OCI-LY3 (cell line): ENCODE measurements around the gene FLT1.

ENCODE experiments used
- H2AFZ ChIP-seq: fragments of 200-600, 300-600 bp; shearing (Covaris generic); 2 replicates; pipeline ENCODE4 v1.6.0; 2014; ENCODE audit warnings: antibody characterized with exemption, low read depth, low read length
- H3K27ac ChIP-seq: fragments of 200-600, 300-600 bp; sonication (generic); 2 replicates; pipeline ENCODE4 v1.5.1; 2014; ENCODE audit warnings: mild to moderate bottlenecking, low read length, moderate library complexity, mixed read lengths
- H3K27me3 ChIP-seq: fragments of 200-600, 300-600 bp; sonication (generic); 2 replicates; pipeline ENCODE4 v1.6.1; 2014; ENCODE audit warnings: low read depth, low read length, mixed read lengths
- H3K36me3 ChIP-seq: fragments of 200-600, 300-600 bp; sonication (generic); replicated peaks from 2 replicates; pipeline ENCODE3; 2014; ENCODE audit warnings: low read depth, low read length, mixed read lengths
- H3K4me1 ChIP-seq: fragments of 300-600, 200-600 bp; sonication (generic); 2 replicates; pipeline ENCODE4 v1.6.1; 2014; ENCODE audit warnings: low read length, mixed read lengths
- H3K4me2 ChIP-seq: fragments of 200-600, 300-600 bp; sonication (generic); 2 replicates; pipeline ENCODE4 v1.6.1; 2014; ENCODE audit warnings: low read length, mixed read lengths
- H3K4me3 ChIP-seq: fragments of 300-600, 200-600 bp; sonication (generic); 2 replicates; pipeline ENCODE4 v1.5.1; 2014; ENCODE audit warnings: antibody characterized with exemption, mild to moderate bottlenecking, low read length, moderate library complexity
- H3K79me2 ChIP-seq: fragments of 300-600, 200-600 bp; shearing (Covaris generic); 2 replicates; pipeline ENCODE4 v1.6.1; 2014; ENCODE audit warnings: mild to moderate bottlenecking, low read length, mixed read lengths
- H3K9ac ChIP-seq: fragments of 300-600, 200-600 bp; shearing (Covaris generic); 2 replicates; pipeline ENCODE4 v1.6.0; 2014; ENCODE audit warnings: mild to moderate bottlenecking, low read length, moderate library complexity
- H3K9me3 ChIP-seq: fragments of 200-600, 300-600 bp; shearing (Covaris generic); 2 replicates; pipeline ENCODE4 v1.6.1; 2014; ENCODE audit warnings: low read length, mixed read lengths; ENCODE audit not compliant: insufficient read depth
- H4K20me1 ChIP-seq: fragments of 200-600, 300-600 bp; sonication (generic); 2 replicates; pipeline ENCODE4 v1.6.1; 2016; ENCODE audit warnings: low read length, mixed read lengths; ENCODE audit not compliant: insufficient read depth
- EZH2phosphoT487 ChIP-seq: fragments of 200-600 bp; shearing (Covaris generic); IDR thresholded peaks from 2 replicates; pipeline ENCODE4 v1.6.1; 2018; ENCODE audit warnings: antibody characterized with exemption, mixed run types, low read depth
- TF ChIP-seq, protein P1 (sequence below): fragments of 200-600, 300-600 bp; sonication (generic); IDR thresholded peaks from 2 replicates; pipeline ENCODE4 v1.5.1; 2014; ENCODE audit warnings: antibody characterized with exemption, low read length, low read depth

Gene FLT1

DNA sequence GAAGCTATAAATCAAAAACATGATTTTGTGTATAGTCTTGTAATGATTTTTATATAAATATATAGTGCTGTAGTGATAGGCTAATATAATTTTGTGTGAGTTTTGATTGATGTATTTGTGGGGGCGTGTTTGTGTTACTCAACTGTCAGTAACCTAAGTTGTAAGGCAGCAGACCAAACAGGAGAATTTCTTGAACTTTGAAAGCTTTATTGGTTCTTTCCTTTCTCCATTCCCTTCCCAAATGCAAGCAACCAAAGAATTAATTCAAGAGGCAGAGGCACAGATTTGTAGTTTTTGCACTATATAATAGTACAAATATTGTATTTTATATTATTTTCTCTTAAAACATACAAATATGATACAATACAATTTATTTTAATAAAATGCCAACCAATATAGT lies 109.6 kb downstream of the FLT1 start:
- Histone ChIP-seq H3K9ac (no peak overlapping the region), H3K36me3 (no peaks in the 10 kb centered on the region), H3K79me2 (no peaks in the 10 kb centered on the region), H4K20me1 (no peaks in the 10 kb centered on the region), H3K4me3 (no peak overlapping the region), H3K9me3 (no peaks in the 10 kb centered on the region), H3K4me1 (peaks cover 8% of the 10 kb centered on the region), H3K4me2 (peak overlapping the region; percentile 38), H3K27ac (no peak overlapping the region), H3K27me3 (no peaks in the 10 kb centered on the region), H2AFZ (no peak overlapping the region)
- TF ChIP-seq, protein P1, sequence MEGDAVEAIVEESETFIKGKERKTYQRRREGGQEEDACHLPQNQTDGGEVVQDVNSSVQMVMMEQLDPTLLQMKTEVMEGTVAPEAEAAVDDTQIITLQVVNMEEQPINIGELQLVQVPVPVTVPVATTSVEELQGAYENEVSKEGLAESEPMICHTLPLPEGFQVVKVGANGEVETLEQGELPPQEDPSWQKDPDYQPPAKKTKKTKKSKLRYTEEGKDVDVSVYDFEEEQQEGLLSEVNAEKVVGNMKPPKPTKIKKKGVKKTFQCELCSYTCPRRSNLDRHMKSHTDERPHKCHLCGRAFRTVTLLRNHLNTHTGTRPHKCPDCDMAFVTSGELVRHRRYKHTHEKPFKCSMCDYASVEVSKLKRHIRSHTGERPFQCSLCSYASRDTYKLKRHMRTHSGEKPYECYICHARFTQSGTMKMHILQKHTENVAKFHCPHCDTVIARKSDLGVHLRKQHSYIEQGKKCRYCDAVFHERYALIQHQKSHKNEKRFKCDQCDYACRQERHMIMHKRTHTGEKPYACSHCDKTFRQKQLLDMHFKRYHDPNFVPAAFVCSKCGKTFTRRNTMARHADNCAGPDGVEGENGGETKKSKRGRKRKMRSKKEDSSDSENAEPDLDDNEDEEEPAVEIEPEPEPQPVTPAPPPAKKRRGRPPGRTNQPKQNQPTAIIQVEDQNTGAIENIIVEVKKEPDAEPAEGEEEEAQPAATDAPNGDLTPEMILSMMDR, result no peak
- no peak for TF ChIP-seq EZH2phosphoT487

DNA sequence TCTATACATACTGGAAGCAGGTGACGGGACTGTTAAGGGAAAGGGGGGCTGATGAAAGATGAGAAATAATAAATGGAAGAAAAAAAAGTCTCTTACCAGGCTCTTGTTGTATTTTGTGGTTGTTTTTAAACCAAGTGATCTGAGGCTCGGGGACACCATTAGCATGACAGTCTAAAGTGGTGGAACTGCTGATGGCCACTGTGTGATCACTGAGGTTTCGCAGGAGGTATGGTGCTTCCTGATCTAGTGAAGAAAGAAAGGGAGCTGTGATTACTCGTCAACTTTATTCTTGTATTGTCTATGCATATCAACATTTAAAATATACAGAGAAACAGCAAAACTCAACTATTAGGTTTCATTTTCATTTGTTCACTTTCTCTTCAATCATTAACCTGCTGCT lies 110.1 kb downstream of the FLT1 start:
- Histone ChIP-seq H4K20me1 (no peaks in the 10 kb centered on the region), H3K4me2 (peak overlapping the region; percentile 38), H2AFZ (no peak overlapping the region), H3K79me2 (no peaks in the 10 kb centered on the region), H3K36me3 (no peaks in the 10 kb centered on the region), H3K9me3 (no peaks in the 10 kb centered on the region), H3K27ac (no peak overlapping the region), H3K4me3 (peak overlapping the region; percentile 7; the same call in 1 of the 2 replicates), H3K9ac (no peak overlapping the region), H3K27me3 (no peaks in the 10 kb centered on the region), H3K4me1 (peaks cover 8% of the 10 kb centered on the region)
- TF ChIP-seq, protein P1, result no peak
- TF ChIP-seq EZH2phosphoT487, result no peak

DNA sequence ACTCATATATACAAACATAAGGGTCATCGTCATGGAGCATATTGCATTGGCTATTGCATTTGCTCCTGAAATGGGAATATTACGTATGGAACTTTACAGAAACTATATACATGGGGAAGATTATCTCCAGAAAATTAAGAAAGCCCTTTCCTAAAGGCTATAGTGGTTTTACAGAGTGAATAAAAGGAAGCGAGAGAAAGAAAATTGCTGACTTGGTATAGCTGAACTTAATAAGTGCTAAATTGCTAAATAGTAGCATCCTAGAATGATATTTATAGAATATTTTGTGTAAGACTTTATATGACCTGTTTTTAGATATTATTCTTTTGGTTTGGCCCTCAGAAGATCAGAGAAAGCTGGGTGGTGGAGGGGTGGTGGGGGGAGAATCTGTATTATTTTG lies 114.6 kb downstream of the FLT1 start:
- H3K9me3 ChIP-seq, result no peaks in the 10 kb centered on the region
- H3K27ac ChIP-seq, result no peak overlapping the region
- no peak overlapping the region for H3K4me3 ChIP-seq
- no peak overlapping the region for H3K9ac ChIP-seq
- no peaks in the 10 kb centered on the region for H3K79me2 ChIP-seq
- no peaks in the 10 kb centered on the region for H4K20me1 ChIP-seq
- TF ChIP-seq, protein P1, result no peak
- TF ChIP-seq EZH2phosphoT487, result no peak
- no peak overlapping the region for H3K4me2 ChIP-seq
- peaks cover 8% of the 10 kb centered on the region for H3K4me1 ChIP-seq
- no peak overlapping the region for H2AFZ ChIP-seq
- no peaks in the 10 kb centered on the region for H3K27me3 ChIP-seq
- no peaks in the 10 kb centered on the region for H3K36me3 ChIP-seq

DNA sequence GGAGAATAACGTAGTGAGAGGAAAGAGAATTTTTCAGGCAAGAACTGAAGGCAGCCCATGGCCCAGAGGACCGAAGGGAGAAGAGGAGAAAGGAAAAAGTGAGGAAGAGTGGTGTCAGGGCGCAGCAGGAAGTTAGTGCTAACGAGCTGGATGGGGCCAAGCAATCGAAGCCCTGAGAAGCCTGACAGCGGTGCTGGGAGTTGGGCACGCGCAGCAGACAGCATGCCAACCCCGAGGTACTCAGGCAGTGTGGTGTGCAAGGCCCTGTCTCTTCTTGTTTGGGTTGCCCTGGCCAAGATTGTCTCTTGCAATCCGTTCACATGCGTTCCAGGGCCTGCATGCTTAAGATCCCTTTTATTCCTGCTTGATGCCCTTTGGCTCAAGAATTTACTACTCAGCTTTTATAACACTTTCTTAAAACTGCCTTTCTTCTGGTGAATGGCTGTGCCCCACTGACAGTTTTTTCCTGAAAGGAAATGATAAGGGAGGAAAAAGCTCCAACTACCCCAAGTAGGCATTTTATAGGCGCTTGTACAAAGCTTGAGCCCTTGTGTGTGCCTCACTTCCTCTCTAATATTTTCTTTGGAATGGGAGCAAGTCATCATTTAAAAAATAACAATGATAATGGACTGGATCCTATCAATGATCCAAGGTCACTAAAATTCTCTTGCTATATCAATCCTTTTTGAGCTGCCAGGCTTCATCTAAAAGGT lies 115.4 kb downstream of the FLT1 start:
- peaks cover under 1% of the 10 kb centered on the region for H3K4me1 ChIP-seq
- no peaks in the 10 kb centered on the region for H3K9me3 ChIP-seq
- H2AFZ ChIP-seq, result no peak overlapping the region
- H3K4me2 ChIP-seq, result no peak overlapping the region
- no peaks in the 10 kb centered on the region for H3K79me2 ChIP-seq
- no peak overlapping the region for H3K9ac ChIP-seq
- no peak overlapping the region for H3K27ac ChIP-seq
- no peaks in the 10 kb centered on the region for H4K20me1 ChIP-seq
- H3K4me3 ChIP-seq, result no peak overlapping the region
- no peaks in the 10 kb centered on the region for H3K36me3 ChIP-seq
- H3K27me3 ChIP-seq, result no peaks in the 10 kb centered on the region
- no peak for TF ChIP-seq EZH2phosphoT487
- TF ChIP-seq, protein P1, result no peak
